ENCODE measurements around the gene IFFO2. TPM values are rescaled to one million over a fixed set of nuclear protein-coding genes. Genes with fewer than 3 reads are reported as not detected.

Gene IFFO2
- total and polyA plus RNA-seq, 4 donors: 0.88 to 7.4 (median 3.0) TPM

- Histone ChIP-seq H3K4me1 (ENCODE audit: control insufficient read depth in 4 of 4, insufficient read depth in 4 of 4, low read length in 3 of 4) (peaks cover 0 to 15% (median 4%) of the 10 kb centered on the region in 4 donors), H3K27me3 (ENCODE audit: control insufficient read depth in 4 of 4, insufficient read depth in 4 of 4, low read length in 3 of 4) (no peaks in the 10 kb centered on the region), H3K9ac (ENCODE audit: low read depth in 1 of 2, low read length in 2 of 2) (no peak overlapping the region), H3K9me3 (ENCODE audit: control insufficient read depth in 4 of 4, low read length in 3 of 4) (no peaks in the 10 kb centered on the region), H3K27ac (ENCODE audit: low read depth in 1 of 2, low read length in 2 of 2) (no peak overlapping the region), H3K4me3 (ENCODE audit: low read depth in 1 of 3, low read length in 3 of 3) (no peak overlapping the region), H3K36me3 (ENCODE audit: control insufficient read depth in 4 of 4, insufficient read depth in 3 of 4, low read depth in 1 of 4, low read length in 3 of 4) (no peaks in the 10 kb centered on the region)
- TF ChIP-seq RAD21 (IDR thresholded peaks at IDR 0.05) (no peak), FOXA1 (IDR thresholded peaks at IDR 0.05) (no peak), RXRA (IDR thresholded peaks at IDR 0.05) (no peak), NR2F2 (IDR thresholded peaks at IDR 0.05) (no peak), GABPA (IDR thresholded peaks at IDR 0.05 in 1 of 2, conservative IDR thresholded peaks at IDR 0.05 in 1 of 2) (no peak), JUND (IDR thresholded peaks at IDR 0.05) (no peak), ATF3 (IDR thresholded peaks at IDR 0.05) (no peak), HNF4A (conservative IDR thresholded peaks at IDR 0.05) (no peak), YY1 (IDR thresholded peaks at IDR 0.05) (no peak), FOXA2 (IDR thresholded peaks at IDR 0.05) (no peak), ZBTB33 (IDR thresholded peaks at IDR 0.05) (no peak), SP1 (IDR thresholded peaks at IDR 0.05) (no peak), EGR1 (IDR thresholded peaks at IDR 0.05; ENCODE audit: low read depth in 2 of 2) (no peak), TAF1 (conservative IDR thresholded peaks at IDR 0.05) (no peak), CTCF (IDR thresholded peaks at IDR 0.05; ENCODE audit: low read depth, low read length, missing input control) (no peak), MAX (IDR thresholded peaks at IDR 0.05) (no peak), HNF4G (IDR thresholded peaks at IDR 0.05) (no peak)
- TF ChIP-seq, protein P1, sequence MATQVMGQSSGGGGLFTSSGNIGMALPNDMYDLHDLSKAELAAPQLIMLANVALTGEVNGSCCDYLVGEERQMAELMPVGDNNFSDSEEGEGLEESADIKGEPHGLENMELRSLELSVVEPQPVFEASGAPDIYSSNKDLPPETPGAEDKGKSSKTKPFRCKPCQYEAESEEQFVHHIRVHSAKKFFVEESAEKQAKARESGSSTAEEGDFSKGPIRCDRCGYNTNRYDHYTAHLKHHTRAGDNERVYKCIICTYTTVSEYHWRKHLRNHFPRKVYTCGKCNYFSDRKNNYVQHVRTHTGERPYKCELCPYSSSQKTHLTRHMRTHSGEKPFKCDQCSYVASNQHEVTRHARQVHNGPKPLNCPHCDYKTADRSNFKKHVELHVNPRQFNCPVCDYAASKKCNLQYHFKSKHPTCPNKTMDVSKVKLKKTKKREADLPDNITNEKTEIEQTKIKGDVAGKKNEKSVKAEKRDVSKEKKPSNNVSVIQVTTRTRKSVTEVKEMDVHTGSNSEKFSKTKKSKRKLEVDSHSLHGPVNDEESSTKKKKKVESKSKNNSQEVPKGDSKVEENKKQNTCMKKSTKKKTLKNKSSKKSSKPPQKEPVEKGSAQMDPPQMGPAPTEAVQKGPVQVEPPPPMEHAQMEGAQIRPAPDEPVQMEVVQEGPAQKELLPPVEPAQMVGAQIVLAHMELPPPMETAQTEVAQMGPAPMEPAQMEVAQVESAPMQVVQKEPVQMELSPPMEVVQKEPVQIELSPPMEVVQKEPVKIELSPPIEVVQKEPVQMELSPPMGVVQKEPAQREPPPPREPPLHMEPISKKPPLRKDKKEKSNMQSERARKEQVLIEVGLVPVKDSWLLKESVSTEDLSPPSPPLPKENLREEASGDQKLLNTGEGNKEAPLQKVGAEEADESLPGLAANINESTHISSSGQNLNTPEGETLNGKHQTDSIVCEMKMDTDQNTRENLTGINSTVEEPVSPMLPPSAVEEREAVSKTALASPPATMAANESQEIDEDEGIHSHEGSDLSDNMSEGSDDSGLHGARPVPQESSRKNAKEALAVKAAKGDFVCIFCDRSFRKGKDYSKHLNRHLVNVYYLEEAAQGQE (IDR thresholded peaks at IDR 0.05): no peak
- WGBS: 91% methylated on average over 6 of the region's 6 CpGs
- DNase-seq (ENCODE audit: low spot score): no peak
These were observed 27.5 kb downstream of the IFFO2 start for GRCh38 chr1:18928985-18929384.

Data from liver (tissue), 9 donors.